Parathyroid adenoma (tissue), 2 donors: ENCODE data around the gene MAMSTR.

ENCODE experiments used
- H2AFZ ChIP-seq: fragments of 300-600 bp; sonication (generic); one replicate; pipeline ENCODE4 v1.7.0; 2017; ENCODE audit warnings: antibody characterized with exemption, mild to moderate bottlenecking
- H3K27ac ChIP-seq: fragments of 300-600 bp; sonication (generic); one replicate; pipeline ENCODE4 v1.7.0; 2017
- H3K27me3 ChIP-seq: fragments of 300-600 bp; sonication (generic); one replicate; pipeline ENCODE4 v1.7.0; 2017; ENCODE audit warnings: low read length; ENCODE audit not compliant: control insufficient read depth, insufficient read depth
- H3K36me3 ChIP-seq: fragments of 300-600 bp; sonication (generic); one replicate; pipeline ENCODE4 v1.7.0; 2017; ENCODE audit warnings: low read length; ENCODE audit not compliant: control insufficient read depth, insufficient read depth
- H3K4me1 ChIP-seq: fragments of 300-600 bp; sonication (generic); one replicate; pipeline ENCODE4 v1.7.0; 2017; ENCODE audit warnings: control low read depth
- H3K4me2 ChIP-seq: fragments of 300-600 bp; sonication (generic); one replicate; pipeline ENCODE4 v1.7.0; 2017; ENCODE audit warnings: low read length
- H3K4me3 ChIP-seq: fragments of 300-600 bp; sonication (generic); one replicate; pipeline ENCODE4 v1.7.0; 2017; ENCODE audit warnings: low read depth, low read length
- H3K79me2 ChIP-seq: fragments of 300-600 bp; sonication (generic); one replicate; pipeline ENCODE4 v1.7.0; 2017; ENCODE audit warnings: control low read depth
- H3K9ac ChIP-seq: fragments of 300-600 bp; sonication (generic); one replicate; pipeline ENCODE4 v1.7.0; 2017; ENCODE audit warnings: mild to moderate bottlenecking
- H3K9me3 ChIP-seq: fragments of 300-600 bp; sonication (generic); one replicate; pipeline ENCODE4 v1.7.0; 2017; ENCODE audit warnings: low read length; ENCODE audit not compliant: control insufficient read depth
- TF ChIP-seq, protein P1 (sequence below): fragments of 300-600 bp; sonication (generic); IDR thresholded peaks from one replicate; pipeline ENCODE4 v1.7.0; 2017; ENCODE audit warnings: antibody characterized with exemption, mild to moderate bottlenecking
- donor health status: primary hyperparathyroidism.

MAMSTR gene

DNA sequence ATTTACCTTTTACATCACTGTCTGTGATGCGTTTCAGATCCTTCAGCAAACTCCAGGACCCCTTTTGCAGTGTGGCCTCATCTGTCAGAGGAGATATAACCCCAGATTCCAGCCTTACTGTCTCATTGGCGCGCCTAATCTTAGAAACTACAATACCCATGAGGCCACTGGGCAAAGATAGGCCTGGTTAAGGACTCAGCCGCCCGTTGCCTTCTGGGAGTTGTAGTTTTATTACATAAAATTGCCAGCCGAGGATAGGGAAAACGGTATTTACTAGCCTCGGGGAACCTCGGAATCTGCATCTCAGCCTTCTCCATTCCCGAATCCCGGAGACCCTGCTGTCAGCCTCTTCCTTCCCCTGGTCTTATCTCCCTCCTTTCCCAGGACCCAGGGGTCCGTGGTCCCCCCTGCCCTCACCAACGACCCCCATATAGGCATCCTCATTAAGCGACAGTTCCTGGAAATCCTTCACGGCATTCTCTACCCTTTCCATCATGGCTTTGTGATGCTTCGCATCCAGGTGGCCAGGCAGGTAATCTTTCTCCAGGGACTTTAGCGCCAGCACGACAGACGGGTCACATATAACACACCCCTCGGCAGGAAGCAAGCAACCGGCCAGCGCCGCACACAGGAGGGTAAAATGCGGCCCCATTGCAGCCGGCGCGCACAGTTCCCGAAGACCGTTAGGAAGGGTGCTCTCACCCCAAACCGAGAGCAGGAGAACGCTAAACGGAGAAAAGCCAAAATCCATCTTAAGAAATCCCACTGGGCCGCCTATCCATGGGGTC lies 25.9 kb upstream of the MAMSTR start:
- H3K27me3 ChIP-seq: no peaks in the 10 kb centered on the region
- H3K27ac ChIP-seq: no peak overlapping the region
- H3K36me3 ChIP-seq: no peaks in the 10 kb centered on the region
- H3K4me2 ChIP-seq: no peak overlapping the region
- H3K79me2 ChIP-seq: no peaks in the 10 kb centered on the region
- H3K4me1 ChIP-seq: peaks cover 4% of the 10 kb centered on the region
- H3K4me3 ChIP-seq: no peak overlapping the region
- no peak overlapping the region for H3K9ac ChIP-seq
- H3K9me3 ChIP-seq: no peaks in the 10 kb centered on the region
- TF ChIP-seq, protein P1, sequence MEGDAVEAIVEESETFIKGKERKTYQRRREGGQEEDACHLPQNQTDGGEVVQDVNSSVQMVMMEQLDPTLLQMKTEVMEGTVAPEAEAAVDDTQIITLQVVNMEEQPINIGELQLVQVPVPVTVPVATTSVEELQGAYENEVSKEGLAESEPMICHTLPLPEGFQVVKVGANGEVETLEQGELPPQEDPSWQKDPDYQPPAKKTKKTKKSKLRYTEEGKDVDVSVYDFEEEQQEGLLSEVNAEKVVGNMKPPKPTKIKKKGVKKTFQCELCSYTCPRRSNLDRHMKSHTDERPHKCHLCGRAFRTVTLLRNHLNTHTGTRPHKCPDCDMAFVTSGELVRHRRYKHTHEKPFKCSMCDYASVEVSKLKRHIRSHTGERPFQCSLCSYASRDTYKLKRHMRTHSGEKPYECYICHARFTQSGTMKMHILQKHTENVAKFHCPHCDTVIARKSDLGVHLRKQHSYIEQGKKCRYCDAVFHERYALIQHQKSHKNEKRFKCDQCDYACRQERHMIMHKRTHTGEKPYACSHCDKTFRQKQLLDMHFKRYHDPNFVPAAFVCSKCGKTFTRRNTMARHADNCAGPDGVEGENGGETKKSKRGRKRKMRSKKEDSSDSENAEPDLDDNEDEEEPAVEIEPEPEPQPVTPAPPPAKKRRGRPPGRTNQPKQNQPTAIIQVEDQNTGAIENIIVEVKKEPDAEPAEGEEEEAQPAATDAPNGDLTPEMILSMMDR: no peak
- no peak overlapping the region for H2AFZ ChIP-seq

DNA sequence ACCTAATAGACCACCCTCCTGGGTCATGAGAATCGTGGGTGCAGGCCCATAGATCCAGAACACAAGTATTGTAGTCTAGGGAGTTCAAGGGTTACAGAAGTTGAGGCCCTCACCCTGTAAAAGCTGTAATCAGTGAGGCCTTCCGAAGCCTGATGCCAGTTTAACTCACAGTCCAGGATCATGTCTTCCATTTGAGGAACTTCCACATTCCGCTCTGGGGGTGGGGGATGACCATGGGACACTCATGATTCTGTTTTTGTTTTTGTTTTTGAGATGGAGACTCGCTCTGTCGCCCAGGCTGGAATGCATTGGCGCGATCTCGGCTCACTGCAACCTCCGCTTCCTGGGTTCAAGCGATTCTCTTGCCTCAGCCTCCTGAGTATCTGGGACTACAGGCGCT lies 22.6 kb upstream of the MAMSTR start:
- Histone ChIP-seq H3K9me3 (no peaks in the 10 kb centered on the region), H3K4me2 (no peak overlapping the region), H3K4me3 (no peak overlapping the region), H3K36me3 (no peaks in the 10 kb centered on the region), H3K9ac (no peak overlapping the region), H3K27me3 (no peaks in the 10 kb centered on the region), H3K4me1 (peaks cover under 1% of the 10 kb centered on the region), H3K79me2 (no peaks in the 10 kb centered on the region), H3K27ac (no peak overlapping the region), H2AFZ (no peak overlapping the region)
- TF ChIP-seq, protein P1: no peak

DNA sequence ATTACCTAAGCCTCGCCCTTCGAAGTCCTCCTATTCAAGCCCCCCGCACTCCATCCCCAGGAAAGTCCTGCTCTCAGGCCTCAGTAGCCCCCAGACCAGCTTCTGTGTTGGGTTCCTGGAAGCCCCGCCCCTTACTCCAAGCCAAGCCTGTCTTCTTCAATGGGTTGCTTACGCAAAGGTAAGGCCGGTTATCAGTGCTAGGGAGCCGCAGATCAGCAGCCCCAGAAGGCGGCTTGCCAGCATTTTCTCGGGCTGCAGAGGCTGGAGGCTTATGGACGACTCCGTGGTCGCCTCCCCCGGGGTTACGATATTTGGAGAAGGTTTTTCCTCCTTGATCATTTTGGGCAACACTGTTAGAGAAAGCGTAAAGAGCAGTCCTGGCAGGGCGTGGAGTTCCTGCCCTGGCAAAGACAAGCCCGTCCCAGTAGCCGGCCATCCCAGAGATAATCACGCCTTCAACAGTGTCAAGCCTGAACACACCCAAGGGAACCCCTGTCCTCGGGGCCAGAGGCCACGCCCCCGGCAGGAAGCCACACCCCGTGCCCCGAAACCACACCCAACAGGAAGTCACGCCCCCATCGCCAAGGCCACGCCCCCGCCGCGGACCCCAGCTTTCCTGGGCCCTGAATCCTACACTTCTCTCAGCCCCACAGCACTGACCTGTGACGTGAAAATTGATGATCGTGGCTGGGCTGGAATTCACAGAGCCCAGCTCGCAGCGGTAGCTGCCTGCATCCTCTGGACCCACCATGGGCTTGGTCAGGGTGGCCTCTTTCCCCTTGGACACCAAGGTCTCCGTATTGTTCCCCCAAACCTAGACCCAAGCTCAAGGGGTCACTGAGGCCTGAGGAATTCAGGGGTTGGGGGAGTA lies 21.8 kb upstream of the MAMSTR start:
- no peaks in the 10 kb centered on the region for H3K4me1 ChIP-seq
- H3K4me3 ChIP-seq: peak overlapping the region; percentile 39
- H3K27ac ChIP-seq: peak overlapping the region; percentile 19
- H2AFZ ChIP-seq: no peak overlapping the region
- H3K27me3 ChIP-seq: no peaks in the 10 kb centered on the region
- no peaks in the 10 kb centered on the region for H3K79me2 ChIP-seq
- peak overlapping the region; percentile 22 for H3K4me2 ChIP-seq
- TF ChIP-seq, protein P1: no peak
- no peaks in the 10 kb centered on the region for H3K36me3 ChIP-seq
- H3K9me3 ChIP-seq: no peaks in the 10 kb centered on the region
- H3K9ac ChIP-seq: no peak overlapping the region

DNA sequence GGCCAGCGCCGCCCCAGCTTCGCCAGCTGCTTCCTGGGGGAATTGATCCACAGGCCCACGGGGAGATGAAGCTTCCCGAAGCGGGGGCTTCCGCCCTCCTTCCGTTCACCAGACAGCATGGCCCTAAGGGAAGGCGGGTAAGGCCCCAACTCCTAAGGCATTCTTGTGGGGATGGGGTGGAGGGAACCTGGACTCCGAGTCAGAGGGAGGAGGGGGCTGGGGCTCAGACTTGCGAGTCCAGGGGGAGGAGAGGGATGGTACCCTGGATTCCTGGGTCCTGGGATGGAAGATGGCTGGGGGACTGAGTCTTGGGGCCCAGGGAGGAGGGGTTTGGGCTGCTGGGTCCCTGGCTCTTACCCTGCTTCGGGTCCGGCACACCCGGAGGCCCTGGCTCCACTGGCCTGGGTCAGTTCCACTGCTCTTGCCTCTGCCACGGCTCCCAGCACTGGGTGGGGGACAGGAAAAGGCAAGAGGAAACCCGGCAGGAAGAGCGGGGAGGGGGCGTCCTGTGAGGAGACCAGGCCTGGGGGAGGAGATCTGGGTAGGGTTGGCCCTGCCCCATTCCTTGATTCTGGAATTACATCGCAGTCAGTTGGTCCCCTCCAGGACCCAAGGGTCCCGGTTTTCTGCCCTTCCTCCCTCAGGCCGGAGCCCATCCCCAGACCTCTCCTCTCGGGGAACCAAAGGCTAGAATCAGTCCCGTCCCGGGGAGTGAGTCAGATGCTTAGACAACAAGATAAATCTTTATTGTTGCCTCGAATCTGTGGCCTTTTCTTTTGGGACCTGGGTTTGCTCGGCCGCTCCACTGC lies 20.8 kb upstream of the MAMSTR start, which contains the start of gene RASIP1:
RASIP1 (minus strand) TSS at position 447 of the 809 bp plus-strand sequence; CDS start at position 119, 328 bp downstream.
- Histone ChIP-seq H3K27me3 (no peaks in the 10 kb centered on the region), H3K9ac (peak within 1 kb of the TSS; percentile 17), H3K4me3 (peak within 1 kb of the TSS; percentile 41), H3K9me3 (no peaks in the 10 kb centered on the region), H3K4me1 (no peaks in the 10 kb centered on the region), H2AFZ (peak within 1 kb of the TSS; percentile 92), H3K27ac (peak within 1 kb of the TSS; percentile 58), H3K79me2 (no peaks in the 10 kb centered on the region), H3K4me2 (peak within 1 kb of the TSS; percentile 54), H3K36me3 (no peaks in the 10 kb centered on the region)
- TF ChIP-seq, protein P1: no peak
